Mucosa of descending colon (tissue), 3 donors: ENCODE results near the gene ASAP3. TPM values are rescaled to one million over a fixed set of nuclear protein-coding genes. Genes with fewer than 3 reads are reported as not detected.

Experiments
- ATAC-seq: fragments of 200-7000 bp; cut with Tn5 transposase; one replicate; pipeline ENCODE4 v1.9.1; 2020; ENCODE audit warnings: mild to moderate bottlenecking, moderate library complexity
- DNase-seq, 3 donors: peaks; one replicate each; pipeline ENCODE4 v3.0.0-alpha.2; 2020
- H3K36me3 ChIP-seq: fragments of 200-600 bp; one replicate; pipeline ENCODE4 v1.8.0; 2021; ENCODE audit warnings: low read depth, mild to moderate bottlenecking
- H3K4me1 ChIP-seq: fragments of 200-600 bp; one replicate; pipeline ENCODE4 v1.8.0; 2021; ENCODE audit warnings: low read depth, mild to moderate bottlenecking
- H3K4me3 ChIP-seq: fragments of 200-600 bp; one replicate; pipeline ENCODE4 v1.8.0; 2021; ENCODE audit warnings: mild to moderate bottlenecking
- H3K9me3 ChIP-seq: fragments of 200-600 bp; one replicate; pipeline ENCODE4 v1.8.0; 2021; ENCODE audit warnings: mild to moderate bottlenecking
- CTCF ChIP-seq: fragments of 200-600 bp; IDR thresholded peaks from one replicate; pipeline ENCODE4 v1.8.0; 2022; ENCODE audit warnings: antibody characterized with exemption, mild to moderate bottlenecking
- intact Hi-C, 2 donors: fragments of 100-400 bp; cut with DNase I in 1 of 2; cut with micrococcal nuclease in 1 of 2; formaldehyde crosslinking; loops; one replicate each; pipeline versions ENCODE4 v1.11.0 to v1.11.1; 2022; cut with DNase I, micrococcal nuclease
- total RNA-seq, 3 donors: library from RNA; stranded (reverse); fragmentation: NEBNext Ultra II Directional in 2 of 3; extraction: Animal tissue kit (Norgen Biotek cat#: 25700) in 2 of 3; gene quantifications; one replicate each; pipeline versions ENCODE4 v1.2.1 to v1.2.4, GENCODE V29; 2021 to 2023
- donor health status: DM: no; HTN: no; CAD: no; lungs with moderate emphysema.
- donor health status: DM: no; HTN: no; CAD: no.
- donor health status: DM: no; HTN: yes; CAD: no.

The ASAP3 gene
- total RNA-seq, 3 donors from 2014 or later = 31.2 to 38.8 (median 37.8) TPM

GRCh38 chr1:23401313-23401712 is 82.7 kb downstream of the ASAP3 start:
- TF ChIP-seq CTCF = no peak
- H3K4me3 ChIP-seq = no peak overlapping the region
- no peaks in the 10 kb centered on the region for H3K9me3 ChIP-seq
- DNase-seq (no peak), ATAC-seq (no peak)
- peaks cover 27% of the 10 kb centered on the region for H3K4me1 ChIP-seq
- intact Hi-C loops = no loop called here
- H3K36me3 ChIP-seq = no peaks in the 10 kb centered on the region

GRCh38 chr1:23400324-23401114 is 83.5 kb downstream of the ASAP3 start:
- Histone ChIP-seq H3K36me3 (no peaks in the 10 kb centered on the region), H3K4me1 (peaks cover 27% of the 10 kb centered on the region), H3K4me3 (no peak overlapping the region), H3K9me3 (no peaks in the 10 kb centered on the region)
- ATAC-seq (no peak), DNase-seq (no peak)
- TF ChIP-seq CTCF = no peak
- intact Hi-C loops = no loop called here

- TF ChIP-seq CTCF = no peak
- no peaks in the 10 kb centered on the region for H3K9me3 ChIP-seq
- no peak overlapping the region for H3K4me3 ChIP-seq
- DNase-seq (no peak), ATAC-seq (no peak)
- H3K4me1 ChIP-seq = peaks cover 22% of the 10 kb centered on the region
- no peaks in the 10 kb centered on the region for H3K36me3 ChIP-seq
- intact Hi-C loops = no loop called here
These were observed 84.8 kb downstream of the ASAP3 start for GRCh38 chr1:23399229-23399628.

- Histone ChIP-seq H3K9me3 (no peaks in the 10 kb centered on the region), H3K4me3 (no peak overlapping the region), H3K36me3 (peaks cover 2% of the 10 kb centered on the region), H3K4me1 (peaks cover 9% of the 10 kb centered on the region)
- no peak for DNase-seq
- intact Hi-C loops = no loop called here
- TF ChIP-seq CTCF = no peak
- no peak for ATAC-seq
These were observed 86.1 kb downstream of the ASAP3 start for GRCh38 chr1:23397908-23398307.

DNA sequence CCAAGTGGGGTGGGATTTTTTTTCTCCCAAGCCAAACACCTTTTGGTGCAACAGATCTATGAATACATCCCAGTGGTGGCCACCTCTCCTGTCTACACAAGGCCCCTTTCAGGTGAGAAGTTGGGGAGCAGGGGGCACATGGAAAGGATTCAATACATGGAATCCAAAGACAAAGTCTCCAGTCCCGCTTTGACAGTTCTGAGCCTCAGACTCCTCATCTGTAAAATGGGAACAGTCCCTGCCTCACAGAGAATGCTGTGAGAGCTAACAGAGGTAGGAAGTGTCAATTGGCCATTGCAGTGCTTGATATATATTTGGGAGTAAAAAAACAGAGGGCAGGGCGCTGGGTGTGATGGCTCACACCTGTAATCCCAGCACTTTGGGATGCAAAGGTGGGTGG is 87.6 kb downstream of the ASAP3 start:
- Histone ChIP-seq H3K4me3 (no peak overlapping the region), H3K4me1 (no peaks in the 10 kb centered on the region), H3K36me3 (peaks cover 2% of the 10 kb centered on the region), H3K9me3 (no peaks in the 10 kb centered on the region)
- DNase-seq (no peak), ATAC-seq (no peak)
- no peak for TF ChIP-seq CTCF
- intact Hi-C loops = no loop called here
